NCI-H1436 treated with DMSO at 0.1 percent for 48 hours (cell line): ENCODE data around the gene CHMP3.
"Not testable (repeated sequence)": the region's sequence is repeated elsewhere in the genome, so short reads cannot be mapped to it uniquely, and the experiment has no call there.

Experiments used
- DNase-seq: peaks from one replicate; lab custom pipeline; 2025; lab: John Stamatoyannopoulos, UW

CHMP3 gene

DNA sequence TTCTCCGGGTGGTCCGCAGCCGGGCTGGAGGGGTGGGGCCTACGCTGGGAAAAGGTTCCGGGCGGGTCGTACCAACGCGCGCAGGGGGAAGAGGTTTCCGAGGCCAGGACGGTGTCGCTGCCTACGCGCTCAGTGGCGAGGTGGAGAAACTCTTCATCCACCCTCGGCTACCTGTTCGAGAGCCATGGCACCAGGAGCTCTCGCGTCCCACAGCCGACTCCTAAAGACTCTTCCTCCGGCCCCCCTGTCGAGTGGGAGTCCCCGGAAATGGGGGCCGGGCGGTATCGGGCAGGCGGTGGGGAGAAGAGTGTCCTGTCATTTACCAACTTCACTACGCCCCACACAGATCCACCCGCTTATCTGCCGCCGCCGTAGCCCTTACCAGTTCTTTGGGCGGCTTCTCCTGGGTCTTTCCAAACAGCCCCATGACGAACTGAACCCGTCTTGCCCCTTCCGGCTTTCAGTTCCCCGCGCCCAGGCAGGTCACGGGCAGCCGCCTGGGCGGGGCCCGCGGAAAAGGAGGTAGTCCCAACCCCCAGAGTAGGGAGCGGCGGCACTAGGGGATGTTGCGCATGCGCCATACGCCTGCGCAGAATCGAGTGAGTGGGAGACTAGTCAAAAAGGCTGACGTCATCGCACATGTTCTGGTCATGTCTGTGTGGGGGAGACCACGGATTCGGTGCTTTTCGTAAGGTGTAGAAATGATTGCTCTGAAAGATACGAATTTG is at the start of gene CHMP3:
TSS of gene CHMP3 (minus strand) at position 522 of the 728 bp plus-strand sequence. CDS start at position 427, 95 bp downstream.
- peak; percentile 82 for DNase-seq

DNA sequence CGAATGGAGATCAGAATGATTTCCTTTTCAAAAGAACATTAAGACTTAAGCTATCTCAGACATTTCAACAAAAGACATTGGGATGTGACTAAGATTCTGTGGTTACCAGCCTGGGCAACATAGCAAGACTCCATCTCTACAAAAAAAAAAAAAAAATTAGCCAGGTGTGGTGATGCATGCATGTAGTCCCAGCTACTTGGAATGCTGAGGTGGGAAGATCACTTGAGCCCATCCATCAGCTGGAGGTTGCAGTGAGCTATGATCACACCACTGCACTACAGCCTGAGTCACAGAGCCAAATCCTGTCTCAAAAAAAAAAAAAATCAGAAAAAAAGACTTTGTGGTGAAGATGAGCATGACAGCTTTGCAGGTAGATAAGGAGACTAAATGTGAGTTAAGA is 47.6 kb upstream of the CHMP3 start:
- DNase-seq = no peak

DNA sequence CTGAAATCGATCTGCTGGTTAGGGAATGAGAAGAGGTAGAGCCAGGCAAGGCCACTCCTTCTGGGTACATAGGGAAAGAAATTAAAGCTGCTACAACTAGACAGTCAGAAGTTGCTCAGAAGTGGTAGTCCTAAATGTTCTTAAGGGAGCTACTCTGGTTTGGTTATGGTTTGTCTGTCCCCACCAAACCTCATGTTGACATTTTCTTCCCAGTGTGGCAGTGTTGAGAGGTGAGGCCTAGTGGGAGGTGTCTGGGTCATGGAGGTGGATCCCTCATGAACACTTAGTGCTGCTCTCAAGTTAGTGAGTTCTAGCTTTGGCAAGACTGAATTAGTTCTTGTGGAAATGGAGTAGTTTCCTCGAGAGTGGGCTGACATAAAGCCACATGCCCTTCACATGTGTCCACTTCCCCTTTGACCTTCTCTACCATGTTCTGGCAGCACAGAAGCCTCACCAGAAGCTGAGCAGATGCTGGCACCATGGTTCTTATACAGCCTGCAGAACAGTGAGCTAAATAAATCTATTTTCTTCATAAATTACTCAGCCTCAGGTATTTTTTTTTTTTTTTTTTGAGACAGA is 45.7 kb upstream of the CHMP3 start:
- DNase-seq = no peak

DNA sequence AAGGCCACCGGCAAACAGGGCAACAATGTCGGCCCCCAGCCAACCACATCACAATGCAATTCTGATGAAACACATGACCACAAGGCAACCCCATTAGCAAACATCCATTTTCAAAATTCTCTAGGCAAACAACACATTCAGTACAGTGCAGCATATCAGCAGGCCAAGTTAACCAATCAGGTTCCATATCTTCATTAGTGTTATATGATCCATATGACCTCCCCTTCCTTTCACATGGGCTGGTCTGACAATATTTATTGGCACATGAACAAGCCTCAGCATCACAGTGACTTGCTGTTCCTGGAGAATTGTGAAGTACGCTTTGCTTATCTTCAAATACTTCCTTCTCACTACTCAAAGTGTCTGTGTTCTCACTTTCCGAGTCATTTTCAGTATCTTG is 40.7 kb upstream of the CHMP3 start:
- no peak for DNase-seq

DNA sequence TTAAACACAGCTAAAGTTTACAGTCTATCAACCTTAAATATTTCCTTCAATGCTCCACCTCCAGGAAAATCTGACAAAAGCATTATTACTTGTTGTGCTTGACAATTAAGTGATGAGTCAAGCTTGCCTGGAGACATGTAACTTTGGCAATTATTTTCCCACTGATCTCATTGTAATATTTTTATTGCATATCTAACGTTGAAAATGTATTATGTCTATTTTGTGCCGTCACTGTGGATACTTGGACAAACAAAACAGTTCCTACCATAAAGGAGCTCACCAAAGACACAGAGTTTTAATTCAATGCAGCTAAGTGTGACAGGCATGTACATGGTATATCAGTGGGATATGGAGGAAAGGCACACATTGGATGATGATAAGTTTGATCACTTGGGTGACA is 35.7 kb upstream of the CHMP3 start:
- no peak for DNase-seq

DNA sequence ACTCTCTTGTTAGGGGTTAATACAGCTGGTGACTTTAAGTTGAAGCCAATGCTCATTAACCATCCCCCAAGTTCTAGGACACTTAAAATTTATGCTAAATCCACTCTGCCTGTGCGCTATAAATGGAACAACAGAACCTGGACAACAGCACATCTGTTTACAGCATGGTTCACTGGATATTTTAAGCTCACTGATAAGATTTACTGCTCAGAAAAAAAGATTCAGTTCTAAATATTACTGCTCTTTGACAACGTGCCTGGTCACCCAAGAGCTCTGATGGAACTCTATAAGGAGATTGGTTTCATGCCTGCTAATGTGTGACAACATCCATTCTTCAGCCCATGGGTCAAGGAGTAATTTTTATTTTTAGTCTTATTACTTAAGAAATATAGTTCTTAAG is 32.9 kb upstream of the CHMP3 start:
- no peak for DNase-seq

DNA sequence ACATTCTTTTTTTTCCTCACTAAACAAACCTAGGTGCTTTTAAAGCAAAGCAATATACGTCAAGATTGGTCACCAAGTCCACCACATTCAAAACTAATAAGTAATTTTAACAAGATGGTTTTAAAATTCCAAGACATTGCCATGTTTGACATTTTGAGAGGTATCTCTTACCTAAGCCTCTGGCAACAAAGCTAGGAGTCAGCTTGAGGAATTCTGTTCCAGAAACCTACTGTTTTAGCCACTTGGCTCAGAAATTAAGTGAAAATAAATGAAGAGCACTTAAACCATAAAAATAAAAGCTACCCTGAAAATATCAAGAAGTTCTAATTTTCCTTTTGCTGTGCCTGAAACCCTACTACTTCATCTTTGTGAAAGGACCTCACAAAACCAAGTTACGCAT is 30.0 kb upstream of the CHMP3 start:
- no peak for DNase-seq

DNA sequence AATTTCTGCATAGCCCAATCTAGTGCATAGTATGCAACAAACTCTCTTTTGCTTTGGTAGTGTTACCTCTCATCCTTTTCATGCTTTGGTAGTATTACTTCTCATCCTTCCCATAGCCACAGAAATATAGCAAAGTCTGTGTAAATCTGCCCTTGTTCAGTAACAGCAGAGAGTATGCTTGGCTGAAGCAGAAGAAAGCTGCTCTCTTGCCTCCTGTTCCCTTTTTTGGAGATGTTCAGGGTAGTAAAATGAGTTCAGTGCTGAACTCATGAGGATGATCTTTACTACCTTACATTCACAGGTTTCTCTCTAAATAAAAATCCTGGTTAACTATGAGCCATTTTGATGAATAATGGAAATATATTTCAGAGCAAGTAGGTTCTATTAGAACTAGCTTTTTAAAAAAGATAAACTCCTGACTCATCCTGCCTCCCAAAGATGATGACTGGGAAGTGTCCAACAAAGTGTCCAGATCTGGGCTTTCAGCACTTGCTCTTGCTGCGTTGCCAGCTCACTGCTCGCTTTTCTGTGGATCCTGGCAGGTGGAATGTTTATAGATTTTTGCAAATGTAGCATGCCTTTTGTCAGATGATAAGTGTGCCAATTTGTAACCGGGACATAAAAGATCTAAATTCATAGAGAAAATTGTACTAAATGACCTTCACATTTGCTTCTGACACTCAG is 29.4 kb upstream of the CHMP3 start:
- DNase-seq = no peak

DNA sequence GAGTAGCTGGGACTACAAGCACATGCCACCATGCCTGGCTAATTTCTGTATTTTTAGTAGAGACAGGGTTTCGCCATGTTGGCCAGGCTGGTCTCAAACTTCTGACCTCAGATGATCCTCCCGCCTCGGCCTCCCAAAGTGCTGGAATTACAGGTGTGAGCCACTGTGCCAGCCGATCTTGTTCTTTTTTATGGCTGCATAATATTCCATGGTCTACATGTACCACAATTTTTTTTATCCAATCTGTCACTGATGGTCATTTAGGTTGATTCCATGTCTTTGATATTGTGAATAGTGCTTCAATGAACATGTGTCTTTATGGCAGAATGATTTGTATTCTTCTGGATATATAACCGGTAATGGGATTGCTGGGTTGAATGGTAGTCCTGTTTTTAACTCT is 26.5 kb upstream of the CHMP3 start:
- DNase-seq = not testable (repeated sequence)

DNA sequence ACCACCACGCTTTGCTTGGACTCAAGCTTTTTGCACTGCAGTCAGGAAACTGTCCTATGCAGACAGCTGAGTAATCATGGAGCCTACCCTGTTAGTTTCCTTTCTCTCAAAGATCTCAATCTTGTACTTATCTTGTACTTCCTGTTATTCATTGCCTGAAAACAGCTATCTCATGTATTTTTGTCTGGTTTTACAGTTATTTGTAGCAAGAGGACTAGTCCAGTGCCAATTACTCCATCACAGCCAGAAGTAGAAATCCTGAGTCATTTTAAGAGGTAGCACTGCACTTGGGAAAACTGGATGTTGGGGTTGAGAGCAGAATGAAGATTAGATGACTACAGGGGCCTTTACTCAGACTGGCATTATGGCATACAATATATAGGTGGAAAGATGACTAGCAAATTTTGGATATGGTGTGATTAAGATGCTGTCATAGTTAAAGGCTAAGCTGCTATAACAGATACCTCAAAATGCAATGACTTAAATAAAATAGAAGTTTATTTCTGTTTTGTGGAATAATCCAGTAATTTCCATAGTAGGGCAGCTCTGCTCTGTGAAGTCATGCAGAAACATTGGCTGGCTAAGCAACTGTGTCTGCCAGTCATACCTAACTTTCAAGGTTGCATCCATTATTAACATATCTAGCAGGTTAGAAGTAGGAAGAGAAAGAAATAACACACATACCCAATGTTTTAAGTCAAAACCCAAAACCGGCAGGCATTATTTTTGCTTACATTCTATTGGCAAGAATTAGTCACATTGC is 21.1 kb upstream of the CHMP3 start:
- no peak for DNase-seq

DNA sequence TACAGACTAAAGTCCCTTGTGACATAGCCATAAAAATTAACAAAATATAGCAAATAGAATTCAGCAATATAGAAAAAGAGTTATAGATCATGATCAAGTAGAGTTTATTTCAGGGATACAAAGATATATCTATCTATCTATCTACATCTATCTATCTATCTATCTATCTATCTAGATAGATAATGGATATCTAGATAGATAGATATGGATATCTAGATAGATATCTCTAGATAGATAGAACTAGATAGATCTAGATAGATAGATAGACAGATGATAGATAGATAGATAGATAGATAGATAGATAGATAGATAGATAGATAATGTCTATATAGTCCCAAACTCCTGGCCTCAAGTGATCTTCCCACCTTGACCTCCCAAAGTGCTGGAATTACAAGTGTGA is 17.3 kb upstream of the CHMP3 start:
- no peak for DNase-seq

DNA sequence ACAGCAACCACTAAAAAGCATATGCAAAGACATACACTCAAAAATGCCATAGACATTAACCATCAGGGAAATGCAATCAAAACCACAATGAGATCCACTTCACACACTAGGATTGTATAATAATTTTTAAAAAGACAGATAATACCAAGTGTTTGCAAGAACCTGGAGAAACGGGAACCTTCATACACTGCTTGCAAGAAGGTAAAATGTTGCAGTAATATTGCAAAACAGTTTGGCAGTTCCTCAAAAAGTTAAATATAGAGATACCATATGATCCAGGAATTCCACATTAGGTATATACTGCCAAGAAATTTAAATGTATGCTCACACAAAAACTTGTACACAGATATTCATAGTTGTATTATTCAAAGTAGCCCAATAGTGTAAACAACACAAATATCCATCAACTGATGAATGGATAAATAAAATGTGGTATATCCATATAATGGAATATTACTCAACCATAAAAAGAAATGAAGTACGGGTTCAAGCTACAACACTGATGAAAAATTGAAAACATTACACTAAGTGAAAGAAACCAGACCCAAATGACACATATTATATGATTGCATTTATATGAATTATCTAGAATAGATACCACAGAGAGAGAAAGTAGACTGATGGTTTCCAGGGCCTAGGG is 14.7 kb upstream of the CHMP3 start:
- no peak for DNase-seq

DNA sequence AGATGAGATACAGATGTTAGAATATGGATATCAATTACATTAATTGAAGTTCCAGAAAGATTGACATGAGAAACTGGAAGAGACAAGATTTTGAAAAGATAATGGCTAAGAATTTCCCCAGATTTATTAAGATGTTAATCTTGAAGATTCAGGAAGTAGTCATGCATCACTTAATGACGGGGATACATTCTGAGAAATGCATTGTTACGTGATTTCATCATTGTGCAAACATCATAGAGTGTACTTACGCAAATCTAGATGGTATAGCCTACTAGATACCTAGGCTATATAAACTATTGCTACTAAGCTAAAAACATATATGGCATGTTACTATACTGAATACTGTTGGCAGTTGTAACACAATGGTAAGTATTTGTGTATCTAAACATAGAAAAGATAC is 6.8 kb upstream of the CHMP3 start:
- no peak for DNase-seq

DNA sequence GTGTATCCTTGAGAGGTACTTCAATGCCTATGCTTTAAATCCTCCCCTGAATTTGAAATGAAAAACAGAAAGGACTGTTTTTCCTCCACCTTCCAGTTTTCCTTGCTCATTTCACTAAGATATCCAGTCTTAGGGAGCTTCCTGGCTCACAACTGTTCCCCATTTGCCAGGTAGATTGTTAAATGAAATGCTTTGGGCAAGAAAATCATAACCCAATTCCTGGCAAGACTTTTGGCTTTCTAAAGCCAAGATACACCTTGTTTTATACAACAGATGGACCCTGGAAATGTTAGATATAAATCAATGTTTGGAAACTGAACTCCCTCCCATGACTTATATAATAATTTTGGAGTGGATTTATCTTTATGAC is 3.6 kb upstream of the CHMP3 start:
- no peak for DNase-seq

DNA sequence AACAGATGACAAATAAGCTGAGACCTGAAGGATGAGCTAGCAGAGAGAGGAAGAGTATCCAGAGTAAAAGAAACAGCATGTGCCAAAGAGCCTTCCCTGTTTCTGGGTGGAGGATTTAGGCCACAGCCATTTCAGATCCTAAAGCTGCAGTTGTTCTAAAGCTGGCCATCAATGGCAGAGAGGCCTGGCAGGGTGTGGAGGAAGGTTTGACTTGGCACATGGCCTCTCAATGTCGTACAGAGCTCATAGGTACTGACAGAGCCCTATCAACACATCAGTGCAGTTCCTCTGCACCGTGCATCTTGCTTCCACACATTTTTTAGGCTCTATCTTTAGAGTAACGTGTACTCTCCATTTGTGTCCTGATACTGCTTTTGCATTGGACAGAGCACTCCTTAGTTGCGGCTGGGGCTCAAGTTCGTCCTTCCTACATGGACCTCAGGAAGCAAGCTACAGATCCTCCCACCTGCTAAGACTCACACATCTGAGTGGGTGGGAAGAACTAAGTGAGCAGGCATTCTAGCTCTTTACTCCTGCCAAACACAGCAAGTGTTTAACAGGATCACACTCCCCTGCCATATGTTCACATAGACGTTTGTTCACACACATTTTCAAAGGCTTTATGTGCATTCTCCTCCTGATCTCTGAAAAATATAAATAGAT is 3.0 kb upstream of the CHMP3 start:
- no peak for DNase-seq

DNA sequence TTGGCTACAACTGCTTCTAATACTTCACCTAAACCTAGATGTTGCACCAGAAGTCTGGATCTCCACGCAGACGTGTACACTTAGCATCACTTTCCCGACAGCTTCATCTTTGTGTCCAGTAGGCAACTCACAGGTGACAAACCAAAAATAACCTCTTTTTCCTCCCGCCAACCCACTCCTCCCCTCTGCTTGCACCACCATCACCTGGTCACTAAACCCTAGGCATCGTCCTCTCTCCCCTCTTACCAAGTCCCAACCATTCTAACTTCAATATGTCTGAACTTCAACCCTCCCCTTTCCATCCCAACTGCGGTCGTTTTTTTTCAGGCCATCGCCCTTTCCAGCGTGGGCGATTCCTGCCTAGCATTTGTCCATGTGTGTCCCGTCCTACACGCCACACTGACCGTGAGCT is 413 bp upstream of the CHMP3 start:
- DNase-seq = no peak

DNA sequence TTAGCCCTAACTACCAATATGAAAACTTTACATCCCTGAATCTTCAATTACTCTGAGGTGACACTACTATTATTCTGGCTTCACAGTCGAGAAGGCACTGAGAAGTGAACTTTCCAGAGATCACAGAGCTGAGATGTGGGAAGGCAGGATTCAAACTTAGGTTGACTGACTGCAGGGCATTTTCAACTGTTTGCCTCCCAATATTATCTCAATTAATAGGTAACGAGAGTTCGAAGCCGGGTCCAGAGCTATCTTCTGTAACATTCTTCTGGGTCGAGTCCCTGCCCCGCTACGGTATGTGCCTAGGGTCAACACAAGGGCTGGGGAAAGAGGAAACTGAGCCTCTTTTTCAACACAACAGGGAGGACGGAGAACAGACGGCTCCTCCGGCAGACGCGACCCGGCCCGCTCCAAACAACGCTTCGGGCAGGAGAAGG is 740 bp downstream of the CHMP3 start:
- DNase-seq = no peak

DNA sequence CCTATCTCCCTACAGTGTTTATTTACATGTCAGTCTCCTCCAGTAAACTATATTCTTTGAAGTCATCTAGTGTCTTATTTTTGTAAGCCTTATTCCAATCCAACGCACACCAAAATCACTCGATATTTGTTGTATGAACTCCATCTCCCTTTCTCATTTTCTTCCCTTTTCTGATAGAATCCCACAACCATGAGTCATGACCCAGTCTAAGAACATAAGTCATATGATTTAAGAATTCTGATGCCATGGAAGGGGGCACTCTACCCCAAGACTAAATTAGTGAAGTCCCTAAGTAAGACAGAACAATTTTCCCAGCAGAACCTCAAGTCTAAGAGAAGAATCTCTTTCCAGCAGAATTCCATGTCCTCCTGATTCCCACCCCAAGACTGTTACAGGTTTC is 5.4 kb downstream of the CHMP3 start:
- DNase-seq = no peak

DNA sequence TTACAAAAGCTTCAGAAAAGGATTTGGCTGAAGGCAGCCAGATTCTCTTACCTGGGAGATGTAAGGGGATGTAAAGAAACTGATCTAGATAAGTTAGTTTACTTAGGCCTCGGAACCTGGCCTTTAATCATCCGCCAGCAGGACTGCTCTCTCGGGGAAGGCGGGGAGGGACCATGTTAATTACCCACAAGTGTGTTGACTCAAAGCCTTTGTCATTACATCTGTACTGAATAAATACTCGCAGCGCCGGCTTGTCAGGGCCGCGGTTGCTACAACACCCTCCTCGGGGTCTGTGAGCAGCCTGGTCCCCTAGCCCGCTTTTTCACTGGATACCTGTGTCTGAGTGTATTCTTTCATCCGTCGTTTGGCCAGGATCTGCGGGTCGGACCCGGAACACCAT is 6.7 kb downstream of the CHMP3 start:
- no peak for DNase-seq

DNA sequence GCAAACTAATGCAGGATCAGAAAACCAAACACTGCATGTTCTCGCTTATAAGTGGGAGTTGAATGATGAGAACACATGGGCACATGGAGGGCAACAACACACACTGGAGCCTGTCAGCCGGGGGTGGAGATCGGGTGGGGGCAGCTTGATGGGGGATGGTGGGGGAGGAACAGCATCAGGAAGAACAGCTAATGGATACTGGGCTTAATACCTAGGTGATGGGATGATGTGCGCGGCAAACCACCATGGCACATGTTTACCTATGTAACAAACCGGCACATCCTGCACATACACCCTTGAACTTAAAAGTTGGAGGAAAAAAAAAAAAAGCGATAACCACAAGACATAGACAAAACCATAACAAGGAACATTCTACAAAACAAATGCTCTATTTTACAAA is 10.4 kb downstream of the CHMP3 start:
- no peak for DNase-seq

DNA sequence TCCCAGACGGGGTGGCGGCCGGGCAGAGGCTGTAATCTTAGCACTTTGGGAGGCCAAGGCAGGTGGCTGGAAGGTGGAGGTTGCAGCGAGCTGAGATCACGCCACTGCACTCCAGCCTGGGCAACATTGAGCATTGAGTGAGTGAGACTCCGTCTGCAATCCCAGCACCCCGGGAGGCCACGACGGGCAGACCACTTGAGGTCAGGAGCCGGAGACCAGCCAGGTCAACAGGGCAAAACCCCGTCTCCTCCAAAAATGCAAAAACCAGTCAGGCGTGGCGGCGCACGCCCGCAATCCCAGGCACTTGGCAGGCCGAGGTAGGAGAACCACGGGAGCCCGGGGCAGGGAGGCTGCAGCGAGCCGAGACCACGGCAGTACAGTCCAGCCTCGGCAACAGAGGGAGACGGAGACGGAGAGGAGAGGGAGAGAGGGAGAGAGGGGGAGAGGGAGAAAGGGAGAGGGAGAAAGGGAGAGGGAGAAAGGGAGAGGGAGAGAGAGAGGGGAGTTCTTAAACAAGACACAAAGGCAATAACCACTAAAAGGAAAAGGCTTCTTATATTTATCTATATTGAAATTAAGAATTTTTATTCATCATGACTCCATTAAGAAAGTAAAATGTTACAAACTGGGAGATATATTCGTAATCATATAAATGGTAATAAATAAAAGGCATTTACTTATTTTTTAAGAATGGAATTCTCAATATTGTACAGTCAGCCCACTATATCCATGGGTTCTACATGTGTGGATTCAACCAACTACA is 13.1 kb downstream of the CHMP3 start:
- DNase-seq = not testable (repeated sequence)
